SKM-1 treated with dmso at 0.1 percent for 144 hours (cell line): ENCODE results near the gene ZIC5.

Experiments
- DNase-seq: peaks from one replicate; lab custom pipeline; 2025; ENCODE audit not compliant: unreplicated experiment; lab: John Stamatoyannopoulos, UW

Gene ZIC5

GRCh38 chr13:99987154-99988019, 15.8 kb upstream of the ZIC5 start:
- DNase-seq: no peak

GRCh38 chr13:99986741-99987140, 15.2 kb upstream of the ZIC5 start:
- DNase-seq: no peak

DNA sequence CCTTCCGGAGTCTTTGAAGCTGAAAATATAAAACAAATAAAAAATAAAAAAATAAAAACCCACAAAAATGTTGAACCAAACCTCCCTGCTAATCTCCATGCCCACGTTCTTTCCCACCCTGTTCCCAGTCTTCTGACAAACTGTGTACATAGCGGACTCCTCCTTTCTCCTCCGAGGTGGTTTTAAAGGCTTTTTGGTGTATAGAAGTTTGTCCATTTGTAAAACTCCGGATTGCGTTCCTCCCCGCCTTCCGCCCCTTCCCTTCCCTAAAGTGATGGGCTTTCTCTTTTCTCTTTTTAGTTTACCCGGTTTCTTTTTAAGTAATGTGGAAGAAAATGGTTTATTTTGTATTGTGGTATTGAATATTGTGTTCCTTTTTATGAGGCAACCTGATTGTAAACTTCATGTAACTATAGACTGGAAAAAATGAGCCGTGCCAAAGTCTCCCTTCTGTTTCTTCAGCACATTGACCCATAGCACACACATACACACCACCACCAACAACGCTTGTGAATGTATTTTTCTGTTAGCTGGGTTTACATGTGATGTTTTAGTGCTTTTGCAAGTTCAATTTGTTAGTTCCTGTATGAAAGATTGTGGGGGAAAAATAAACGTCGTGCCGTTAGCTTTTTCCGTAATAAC, 14.4 kb upstream of the ZIC5 start:
- no peak for DNase-seq

DNA sequence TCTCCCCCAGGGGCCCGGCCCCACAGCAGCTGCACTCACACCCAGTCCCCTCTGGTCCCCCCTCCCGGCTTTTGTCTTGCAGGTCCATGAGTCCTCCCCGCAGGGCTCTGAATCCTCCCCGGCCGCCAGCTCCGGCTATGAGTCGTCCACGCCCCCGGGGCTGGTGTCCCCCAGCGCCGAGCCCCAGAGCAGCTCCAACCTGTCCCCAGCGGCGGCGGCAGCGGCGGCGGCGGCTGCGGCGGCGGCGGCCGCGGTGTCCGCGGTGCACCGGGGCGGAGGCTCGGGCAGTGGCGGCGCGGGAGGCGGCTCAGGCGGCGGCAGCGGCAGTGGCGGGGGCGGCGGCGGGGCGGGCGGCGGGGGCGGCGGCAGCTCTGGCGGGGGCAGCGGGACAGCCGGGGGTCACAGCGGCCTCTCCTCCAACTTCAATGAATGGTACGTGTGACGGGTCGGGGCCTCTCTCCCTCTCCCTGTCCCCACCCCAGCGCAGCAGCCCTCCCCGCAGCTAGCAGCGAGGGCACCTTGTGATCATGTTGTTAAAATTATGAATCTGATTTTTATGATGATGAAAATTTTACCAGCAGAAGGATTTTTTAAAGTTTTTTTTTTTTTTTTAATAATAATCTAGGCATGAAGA, 13.8 kb upstream of the ZIC5 start:
- DNase-seq: no peak

DNA sequence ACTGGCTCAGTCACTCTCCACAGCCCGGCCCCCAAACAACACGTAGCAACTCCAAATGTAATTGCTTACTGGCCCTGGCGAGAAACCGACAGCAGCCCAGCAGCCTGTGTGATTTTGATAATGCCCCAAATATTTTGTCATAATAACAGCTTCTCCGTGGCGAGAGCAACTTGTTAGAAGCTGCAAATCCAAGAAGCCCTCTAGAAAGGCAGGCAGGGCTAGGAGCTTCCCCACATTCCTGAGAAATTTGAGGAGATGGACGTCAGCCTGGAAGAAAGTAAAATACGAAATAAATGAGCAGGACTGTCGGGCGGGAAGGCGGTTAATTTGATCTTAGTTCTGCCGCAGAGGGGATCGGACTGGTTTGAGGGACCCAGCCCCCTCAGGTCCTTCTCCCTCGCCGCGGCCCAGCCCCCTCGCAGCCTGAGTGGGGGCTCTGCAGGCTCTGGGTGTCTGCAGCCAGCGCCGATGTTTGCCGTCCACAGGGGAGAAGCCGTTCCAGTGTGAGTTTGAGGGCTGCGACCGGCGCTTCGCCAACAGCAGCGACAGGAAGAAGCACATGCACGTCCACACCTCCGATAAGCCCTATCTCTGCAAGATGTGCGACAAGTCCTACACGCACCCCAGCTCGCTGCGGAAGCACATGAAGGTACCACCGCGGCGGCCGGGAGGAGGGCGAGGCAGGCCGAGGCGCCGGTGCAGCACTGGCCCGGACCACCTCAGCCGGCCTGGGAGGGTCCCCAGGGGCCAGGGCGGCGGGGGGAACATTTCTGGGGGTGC, 13.1 kb upstream of the ZIC5 start:
- DNase-seq: no peak

GRCh38 chr13:99983499-99984401, 12.2 kb upstream of the ZIC5 start:
- DNase-seq: no peak

DNA sequence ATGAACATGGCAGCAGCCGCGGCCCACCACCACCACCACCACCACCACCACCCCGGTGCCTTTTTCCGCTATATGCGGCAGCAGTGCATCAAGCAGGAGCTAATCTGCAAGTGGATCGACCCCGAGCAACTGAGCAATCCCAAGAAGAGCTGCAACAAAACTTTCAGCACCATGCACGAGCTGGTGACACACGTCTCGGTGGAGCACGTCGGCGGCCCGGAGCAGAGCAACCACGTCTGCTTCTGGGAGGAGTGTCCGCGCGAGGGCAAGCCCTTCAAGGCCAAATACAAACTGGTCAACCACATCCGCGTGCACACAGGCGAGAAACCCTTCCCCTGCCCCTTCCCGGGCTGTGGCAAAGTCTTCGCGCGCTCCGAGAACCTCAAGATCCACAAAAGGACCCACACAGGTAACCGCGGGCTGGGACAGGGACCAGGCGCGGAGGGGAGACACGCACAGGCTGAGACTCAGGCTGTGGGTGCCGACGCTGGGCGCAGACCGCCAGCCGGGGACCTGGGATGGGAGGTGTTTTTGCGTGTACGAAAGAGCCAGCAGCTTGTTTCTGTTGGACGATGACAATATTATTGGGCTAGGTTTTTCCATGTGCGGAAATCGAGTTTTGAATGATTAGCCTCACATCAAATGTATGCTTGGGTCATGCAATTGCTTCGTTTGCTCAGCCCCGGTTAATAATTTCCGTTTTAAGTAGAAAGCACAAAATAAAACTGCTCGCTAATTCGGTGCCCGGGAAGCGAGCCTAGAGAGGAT, 11.3 kb upstream of the ZIC5 start:
- no peak for DNase-seq

GRCh38 chr13:99982036-99982730, 10.6 kb upstream of the ZIC5 start:
- DNase-seq: no peak

GRCh38 chr13:99981735-99982035, 10.1 kb upstream of the ZIC5 start, which contains the start of gene ZIC2:
ZIC2 (plus strand) TSS chr13:99981784; CDS start chr13:99982065, 281 bp downstream.
- DNase-seq: no peak

GRCh38 chr13:99980824-99981734, 9.5 kb upstream of the ZIC5 start:
- no peak for DNase-seq

DNA sequence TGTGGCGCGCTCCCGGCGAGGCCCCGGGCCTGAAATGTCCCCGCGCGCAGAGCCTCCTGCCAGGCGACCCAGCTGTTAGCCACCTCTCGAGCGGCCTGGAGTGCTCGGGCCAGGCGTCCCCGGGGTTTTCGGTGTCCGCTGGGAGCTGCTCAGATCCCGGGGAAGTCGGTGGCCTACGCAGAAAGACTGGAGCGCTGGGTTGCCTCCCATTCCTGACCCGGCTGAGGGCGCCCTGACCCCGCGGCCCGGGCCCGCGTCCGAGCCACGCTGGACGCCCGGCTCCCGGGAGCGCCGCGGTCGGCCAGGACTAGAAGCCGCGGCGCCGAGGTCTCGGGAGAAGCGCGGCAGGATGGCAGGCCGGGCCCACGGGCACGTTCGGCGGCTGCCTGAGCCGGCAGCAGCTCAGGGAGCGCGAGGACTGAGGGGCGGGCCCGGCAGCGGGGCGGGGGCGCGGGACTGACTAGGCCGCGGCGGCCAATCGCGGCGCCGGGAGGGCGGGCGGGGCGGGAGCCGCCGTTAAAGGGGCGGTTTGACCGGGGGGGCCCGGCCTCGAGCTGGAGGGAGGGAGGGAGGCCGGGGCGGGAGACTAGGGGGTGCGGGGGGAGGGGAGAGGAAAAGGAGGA, 8.7 kb upstream of the ZIC5 start:
- no peak for DNase-seq

DNA sequence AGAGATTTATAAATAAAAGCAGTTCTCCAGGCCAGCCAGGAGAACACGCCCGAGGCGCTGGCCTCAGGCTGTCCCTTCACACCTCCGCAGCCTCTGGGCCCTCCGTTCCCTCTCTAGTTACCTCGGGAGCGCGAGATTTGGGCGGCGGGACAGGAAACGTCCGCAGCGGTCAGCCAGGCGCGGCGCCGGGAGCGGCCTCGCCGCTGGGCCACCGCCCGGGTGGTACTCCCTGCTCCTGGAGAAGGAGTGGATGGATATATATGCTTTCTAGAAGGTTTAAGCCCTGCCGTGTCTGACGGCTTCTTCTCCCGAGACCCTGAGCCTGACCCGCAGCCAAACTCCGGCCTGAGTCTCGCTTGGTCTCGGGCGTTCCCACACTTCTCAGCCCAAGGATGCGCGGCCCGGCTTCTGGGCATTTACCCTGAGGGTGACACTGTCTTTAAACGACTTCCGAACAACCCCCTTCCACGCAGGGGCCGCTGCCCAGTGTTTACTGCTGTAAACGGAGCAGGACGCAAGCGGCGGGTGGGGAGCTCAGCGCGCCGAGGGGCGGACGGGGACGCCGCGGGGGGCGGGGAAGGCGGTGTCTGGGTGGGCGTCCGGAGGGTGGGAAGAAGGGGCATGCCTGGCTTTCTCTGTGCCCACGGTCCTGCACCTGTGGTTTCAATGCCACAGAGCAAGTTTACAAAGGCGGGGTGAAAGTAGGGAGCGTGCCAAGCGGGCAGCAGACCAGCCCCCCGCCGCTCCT, 8.1 kb upstream of the ZIC5 start:
- no peak for DNase-seq

GRCh38 chr13:99978799-99979452, 7.4 kb upstream of the ZIC5 start:
- no peak for DNase-seq

- DNase-seq: no peak
Measured at GRCh38 chr13:99977912-99978798, 6.6 kb upstream of the ZIC5 start.

DNA sequence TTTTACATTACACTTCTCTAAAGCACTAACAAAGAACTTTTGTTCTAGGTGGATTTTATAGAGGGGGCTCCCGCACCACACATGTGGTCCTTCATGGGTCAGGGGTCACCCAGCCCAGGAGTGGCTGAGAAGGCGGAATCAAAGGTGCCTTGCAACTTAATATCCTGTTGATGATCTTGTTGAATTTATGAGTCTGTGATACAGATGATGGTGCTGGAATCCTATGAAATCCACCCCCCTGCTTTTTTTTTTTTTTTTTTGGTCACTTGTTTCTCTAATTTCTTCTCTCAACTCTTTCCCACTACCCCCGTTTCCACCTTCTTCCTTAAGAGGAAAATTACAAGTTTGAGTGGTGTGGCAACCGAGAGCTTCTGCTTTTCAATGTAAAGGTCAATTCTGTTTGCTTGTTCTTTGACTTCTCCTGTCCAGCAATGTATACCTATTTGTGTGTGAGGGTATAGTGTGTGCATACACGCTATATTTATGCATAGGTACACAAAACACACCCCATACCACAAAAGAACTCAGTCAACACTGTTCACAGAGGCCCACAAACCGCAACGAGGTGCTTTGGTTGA, 5.9 kb upstream of the ZIC5 start:
- no peak for DNase-seq
